Coronary artery (tissue), 2 donors: ENCODE measurements around the gene ABLIM3.

Experiments
- DNase-seq: peaks from one replicate; pipeline ENCODE4 v3.0.0-alpha.2; 2017; ENCODE audit warnings: low spot score
- H3K27ac ChIP-seq, 2 donors: fragments of 200-600 bp; sonication (generic); one replicate each; pipeline ENCODE4 v1.5.1; 2016 to 2019
- H3K4me3 ChIP-seq: fragments of 200-600 bp; sonication (generic); 2 replicates; pipeline ENCODE4 v1.5.1; 2016; ENCODE audit warnings: mild to moderate bottlenecking, moderate library complexity
- CTCF ChIP-seq: fragments of 200-600 bp; sonication (generic); IDR thresholded peaks from one replicate; pipeline ENCODE4 v1.5.1; 2019; ENCODE audit warnings: antibody characterized with exemption

Gene ABLIM3

GRCh38 chr5:149141957-149142851 lies 911 bp downstream of the ABLIM3 start:
- DNase-seq = no peak
- TF ChIP-seq CTCF = no peak
- peak overlapping the region; percentile 66 to 82 for H3K27ac ChIP-seq
- H3K4me3 ChIP-seq = peak overlapping the region; percentile 86

- H3K27ac ChIP-seq = peak overlapping the region in 1 of 2 donors; percentile 43
- no peak overlapping the region for H3K4me3 ChIP-seq
Measured at GRCh38 chr5:149143470-149143869, 2.2 kb downstream of the ABLIM3 start.

GRCh38 chr5:149144637-149145036 lies 3.3 kb downstream of the ABLIM3 start:
- no peak overlapping the region for H3K4me3 ChIP-seq
- DNase-seq = no peak
- H3K27ac ChIP-seq = no peak overlapping the region
- TF ChIP-seq CTCF = no peak

More at GRCh38 chr5:149143470-149143869, 2.2 kb downstream of the ABLIM3 start:
- TF ChIP-seq CTCF = no peak
- DNase-seq = no peak

- no peak overlapping the region for H3K27ac ChIP-seq
- no peak for TF ChIP-seq CTCF
- H3K4me3 ChIP-seq = no peak overlapping the region
- no peak for DNase-seq
Measured at GRCh38 chr5:149145138-149145537, 3.8 kb downstream of the ABLIM3 start.

GRCh38 chr5:149147676-149148075 lies 6.4 kb downstream of the ABLIM3 start:
- Histone ChIP-seq H3K4me3 (no peak overlapping the region), H3K27ac (no peak overlapping the region)
- DNase-seq = no peak
- TF ChIP-seq CTCF = no peak

GRCh38 chr5:149149942-149150341 lies 8.6 kb downstream of the ABLIM3 start:
- DNase-seq = no peak
- Histone ChIP-seq H3K4me3 (no peak overlapping the region), H3K27ac (peak overlapping the region in 1 of 2 donors; percentile 20)
- no peak for TF ChIP-seq CTCF

- Histone ChIP-seq H3K27ac (peak overlapping the region in 1 of 2 donors; percentile 20), H3K4me3 (no peak overlapping the region)
- no peak for DNase-seq
- TF ChIP-seq CTCF = no peak
Measured at GRCh38 chr5:149150457-149150856, 9.2 kb downstream of the ABLIM3 start.
